ENCODE measurements around the gene SETD6. TPM values are rescaled to one million over a fixed set of nuclear protein-coding genes. Genes with fewer than 3 reads are reported as not detected.

Gene SETD6
- total and polyA plus RNA-seq, 9 of the 15 experiments (the other 6 are each of a cell fraction or from before 2014, with no cell fraction given) = 9.2 to 40.9 (median 19.8) TPM

DNA sequence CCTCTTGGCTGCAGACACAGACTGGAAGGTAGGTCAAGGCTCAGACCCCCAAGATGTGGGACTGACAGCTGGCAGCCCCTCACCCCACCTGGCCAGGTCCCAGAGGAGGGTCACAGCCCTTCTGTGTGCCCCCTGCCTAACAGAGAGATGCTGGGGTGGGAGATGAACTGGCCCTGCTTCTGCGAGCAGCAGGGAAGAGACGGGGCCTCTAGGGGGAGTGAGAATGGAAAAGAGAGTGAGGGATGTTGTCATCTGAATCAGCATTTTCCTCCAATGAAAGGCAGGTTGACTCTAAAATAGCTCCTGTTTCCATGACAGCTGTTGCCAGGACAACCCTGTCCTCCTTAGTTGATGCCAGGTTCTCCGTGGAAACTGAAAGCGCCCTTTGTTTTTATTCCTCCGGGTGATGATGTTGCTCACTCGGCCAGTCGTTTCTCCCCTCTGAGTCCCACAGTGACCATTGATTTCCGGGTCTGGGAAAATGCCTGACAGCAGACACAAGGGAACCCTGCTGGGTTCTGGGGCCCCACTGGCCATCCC is 20.3 kb upstream of the SETD6 start (continued):
- TF ChIP-seq, protein P1, sequence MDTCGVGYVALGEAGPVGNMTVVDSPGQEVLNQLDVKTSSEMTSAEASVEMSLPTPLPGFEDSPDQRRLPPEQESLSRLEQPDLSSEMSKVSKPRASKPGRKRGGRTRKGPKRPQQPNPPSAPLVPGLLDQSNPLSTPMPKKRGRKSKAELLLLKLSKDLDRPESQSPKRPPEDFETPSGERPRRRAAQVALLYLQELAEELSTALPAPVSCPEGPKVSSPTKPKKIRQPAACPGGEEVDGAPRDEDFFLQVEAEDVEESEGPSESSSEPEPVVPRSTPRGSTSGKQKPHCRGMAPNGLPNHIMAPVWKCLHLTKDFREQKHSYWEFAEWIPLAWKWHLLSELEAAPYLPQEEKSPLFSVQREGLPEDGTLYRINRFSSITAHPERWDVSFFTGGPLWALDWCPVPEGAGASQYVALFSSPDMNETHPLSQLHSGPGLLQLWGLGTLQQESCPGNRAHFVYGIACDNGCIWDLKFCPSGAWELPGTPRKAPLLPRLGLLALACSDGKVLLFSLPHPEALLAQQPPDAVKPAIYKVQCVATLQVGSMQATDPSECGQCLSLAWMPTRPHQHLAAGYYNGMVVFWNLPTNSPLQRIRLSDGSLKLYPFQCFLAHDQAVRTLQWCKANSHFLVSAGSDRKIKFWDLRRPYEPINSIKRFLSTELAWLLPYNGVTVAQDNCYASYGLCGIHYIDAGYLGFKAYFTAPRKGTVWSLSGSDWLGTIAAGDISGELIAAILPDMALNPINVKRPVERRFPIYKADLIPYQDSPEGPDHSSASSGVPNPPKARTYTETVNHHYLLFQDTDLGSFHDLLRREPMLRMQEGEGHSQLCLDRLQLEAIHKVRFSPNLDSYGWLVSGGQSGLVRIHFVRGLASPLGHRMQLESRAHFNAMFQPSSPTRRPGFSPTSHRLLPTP (IDR thresholded peaks at IDR 0.05; ENCODE audit: borderline replicate concordance, extremely low read depth, insufficient read length) = no peak
- TF ChIP-seq HDAC1 (IDR thresholded peaks at IDR 0.05) = peak in 1 of 2 experiments; percentile 66; a peak in 1 of 4 replicates
- 0 out of 2 replicates have a peak, but pooled peaks have one; percentile 28 for TF ChIP-seq FOXK1 (CRISPR knock-in tag; IDR thresholded peaks at IDR 0.05; ENCODE audit: borderline replicate concordance)
- peak; percentile 99 for TF ChIP-seq ZNF316 (IDR thresholded peaks at IDR 0.05)
- TF ChIP-seq, protein P2, sequence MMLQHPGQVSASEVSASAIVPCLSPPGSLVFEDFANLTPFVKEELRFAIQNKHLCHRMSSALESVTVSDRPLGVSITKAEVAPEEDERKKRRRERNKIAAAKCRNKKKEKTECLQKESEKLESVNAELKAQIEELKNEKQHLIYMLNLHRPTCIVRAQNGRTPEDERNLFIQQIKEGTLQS (IDR thresholded peaks at IDR 0.05) = peak; percentile 27; the same call in 1 of the 2 replicates
- TF ChIP-seq, protein P2 (CRISPR knock-in tag; conservative IDR thresholded peaks at IDR 0.05) = no peak
- 0 out of 2 replicates have a peak, but pooled peaks have one; percentile 22 for TF ChIP-seq LCOR (CRISPR knock-in tag; IDR thresholded peaks at IDR 0.05)
- TF ChIP-seq, protein P3, sequence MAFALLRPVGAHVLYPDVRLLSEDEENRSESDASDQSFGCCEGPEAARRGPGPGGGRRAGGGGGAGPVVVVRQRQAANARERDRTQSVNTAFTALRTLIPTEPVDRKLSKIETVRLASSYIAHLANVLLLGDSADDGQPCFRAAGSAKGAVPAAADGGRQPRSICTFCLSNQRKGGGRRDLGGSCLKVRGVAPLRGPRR (CRISPR knock-in tag; IDR thresholded peaks at IDR 0.05) = no peak
- peak; percentile 50 for TF ChIP-seq MEIS2 (IDR thresholded peaks at IDR 0.05; ENCODE audit: partially characterized antibody)
- peak; percentile 53 for TF ChIP-seq CREM (IDR thresholded peaks at IDR 0.05; ENCODE audit: low read depth)
- TF ChIP-seq, protein P4, sequence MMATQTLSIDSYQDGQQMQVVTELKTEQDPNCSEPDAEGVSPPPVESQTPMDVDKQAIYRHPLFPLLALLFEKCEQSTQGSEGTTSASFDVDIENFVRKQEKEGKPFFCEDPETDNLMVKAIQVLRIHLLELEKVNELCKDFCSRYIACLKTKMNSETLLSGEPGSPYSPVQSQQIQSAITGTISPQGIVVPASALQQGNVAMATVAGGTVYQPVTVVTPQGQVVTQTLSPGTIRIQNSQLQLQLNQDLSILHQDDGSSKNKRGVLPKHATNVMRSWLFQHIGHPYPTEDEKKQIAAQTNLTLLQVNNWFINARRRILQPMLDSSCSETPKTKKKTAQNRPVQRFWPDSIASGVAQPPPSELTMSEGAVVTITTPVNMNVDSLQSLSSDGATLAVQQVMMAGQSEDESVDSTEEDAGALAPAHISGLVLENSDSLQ (IDR thresholded peaks at IDR 0.05) = peak; percentile 64
- TF ChIP-seq MAFK (IDR thresholded peaks at IDR 0.05; ENCODE audit: low read length) = peak; percentile 96
- TF ChIP-seq, protein P5, sequence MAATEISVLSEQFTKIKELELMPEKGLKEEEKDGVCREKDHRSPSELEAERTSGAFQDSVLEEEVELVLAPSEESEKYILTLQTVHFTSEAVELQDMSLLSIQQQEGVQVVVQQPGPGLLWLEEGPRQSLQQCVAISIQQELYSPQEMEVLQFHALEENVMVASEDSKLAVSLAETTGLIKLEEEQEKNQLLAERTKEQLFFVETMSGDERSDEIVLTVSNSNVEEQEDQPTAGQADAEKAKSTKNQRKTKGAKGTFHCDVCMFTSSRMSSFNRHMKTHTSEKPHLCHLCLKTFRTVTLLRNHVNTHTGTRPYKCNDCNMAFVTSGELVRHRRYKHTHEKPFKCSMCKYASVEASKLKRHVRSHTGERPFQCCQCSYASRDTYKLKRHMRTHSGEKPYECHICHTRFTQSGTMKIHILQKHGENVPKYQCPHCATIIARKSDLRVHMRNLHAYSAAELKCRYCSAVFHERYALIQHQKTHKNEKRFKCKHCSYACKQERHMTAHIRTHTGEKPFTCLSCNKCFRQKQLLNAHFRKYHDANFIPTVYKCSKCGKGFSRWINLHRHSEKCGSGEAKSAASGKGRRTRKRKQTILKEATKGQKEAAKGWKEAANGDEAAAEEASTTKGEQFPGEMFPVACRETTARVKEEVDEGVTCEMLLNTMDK (IDR thresholded peaks at IDR 0.05; ENCODE audit: borderline replicate concordance, insufficient read depth, low read depth, low read length, poor library complexity, severe bottlenecking) = peak; percentile 71
- no peak for TF ChIP-seq ZNF830 (CRISPR knock-in tag; IDR thresholded peaks at IDR 0.05)
- peak in 1 of 2 experiments; percentile 99; a peak in 2 of 4 replicates for TF ChIP-seq CSDE1 (IDR thresholded peaks at IDR 0.05)
- TF ChIP-seq NEUROD1 (IDR thresholded peaks at IDR 0.05; ENCODE audit: borderline replicate concordance, low read depth, low read length, partially characterized antibody) = peak; percentile 98
- peak; percentile 96 for TF ChIP-seq MAFG (tag; conservative IDR thresholded peaks at IDR 0.05)
- TF ChIP-seq ZNF23 (CRISPR knock-in tag; IDR thresholded peaks at IDR 0.05) = no peak
- peak; percentile 100 for TF ChIP-seq MXI1 (IDR thresholded peaks at IDR 0.05; ENCODE audit: low read depth, low read length)
- TF ChIP-seq ZNF668 (CRISPR knock-in tag; IDR thresholded peaks at IDR 0.05) = no peak
- no peak for TF ChIP-seq ZNF134 (CRISPR knock-in tag; conservative IDR thresholded peaks at IDR 0.05)
- TF ChIP-seq ZNF766 (CRISPR knock-in tag; conservative IDR thresholded peaks at IDR 0.05) = no peak
- no peak for TF ChIP-seq SLC30A9 (CRISPR knock-in tag; IDR thresholded peaks at IDR 0.05)
